IMR-90 (cell line): ENCODE measurements around the gene KIF25. TPM values are rescaled to one million over a fixed set of nuclear protein-coding genes. Genes with fewer than 3 reads are reported as not detected.

Source experiments
- ATAC-seq: fragments of 200-7000 bp; cut with Tn5 transposase; 2 replicates; pipeline ENCODE4 v1.9.1; 2020; ENCODE audit warnings: low read depth, mild to moderate bottlenecking, moderate library complexity
- BruUV-seq: library from RNA; stranded (reverse); fragments of 400-500 nt; replicated peaks from 2 replicates; lab custom pipeline; 2021; lab: Mats Ljungman, UMichigan
- CTCF ChIA-PET: fragments of 300-600 bp; formaldehyde crosslinking; extraction: SDS; loops from one replicate; lab custom pipeline; 2021; ENCODE audit warnings: antibody characterized with exemption; lab: Yijun Ruan, JAX
- POLR2A ChIA-PET: fragments of 300-600 bp; sonication (Branson Sonifier 250); formaldehyde crosslinking; loops from one replicate; lab custom pipeline; 2022; ENCODE audit warnings: antibody characterized with exemption; ENCODE audit not compliant: unreplicated experiment; lab: Charles Lee
- DNase-seq: peaks from one replicate; pipeline ENCODE4 v3.0.0; 2013
- H2AFZ ChIP-seq: replicated peaks from 2 replicates; pipeline ENCODE3; 2013; ENCODE audit warnings: low read length, mild to moderate bottlenecking; ENCODE audit not compliant: poor library complexity
- H2AK5ac ChIP-seq: 2 replicates; pipeline ENCODE4 v1.6.1; 2013; ENCODE audit warnings: low read depth, low read length, inconsistent platforms
- H2AK9ac ChIP-seq: replicated peaks from 2 replicates; pipeline ENCODE3; 2013; ENCODE audit warnings: mild to moderate bottlenecking, low read depth, low read length, moderate library complexity; ENCODE audit not compliant: poor library complexity
- H2BK120ac ChIP-seq: 2 replicates; pipeline ENCODE4 v1.6.1; 2013; ENCODE audit warnings: low read depth, low read length, inconsistent platforms
- H2BK15ac ChIP-seq: 3 replicates; pipeline ENCODE4 v1.6.1; 2013; ENCODE audit warnings: low read depth, low read length, inconsistent platforms
- H2BK20ac ChIP-seq: 2 replicates; pipeline ENCODE4 v1.6.1; 2013; ENCODE audit warnings: low read depth, mild to moderate bottlenecking, inconsistent platforms, low read length, moderate library complexity
- H2BK5ac ChIP-seq: 2 replicates; pipeline ENCODE4 v1.6.1; 2013; ENCODE audit warnings: mild to moderate bottlenecking, low read depth, low read length, inconsistent platforms; ENCODE audit not compliant: poor library complexity, severe bottlenecking
- H3K14ac ChIP-seq: replicated peaks from 2 replicates; pipeline ENCODE4 v1.6.1; 2013; ENCODE audit warnings: low read depth, low read length, inconsistent platforms
- H3K18ac ChIP-seq: 2 replicates; pipeline ENCODE4 v1.6.1; 2013; ENCODE audit warnings: low read depth, low read length, control low read depth
- H3K23ac ChIP-seq: 2 replicates; pipeline ENCODE4 v1.6.1; 2013; ENCODE audit warnings: low read depth, low read length, inconsistent platforms
- H3K27ac ChIP-seq: 2 replicates; pipeline ENCODE4 v1.5.1; 2013; ENCODE audit warnings: mild to moderate bottlenecking, control low read depth, low read length; ENCODE audit not compliant: insufficient read depth
- H3K27me3 ChIP-seq: 2 replicates; pipeline ENCODE4 v1.6.1; 2013; ENCODE audit warnings: low read length; ENCODE audit not compliant: control insufficient read depth, insufficient read depth
- H3K36me3 ChIP-seq: 2 replicates; pipeline ENCODE4 v1.6.1; 2013; ENCODE audit warnings: low read length, mixed read lengths; ENCODE audit not compliant: control insufficient read depth, insufficient read depth
- H3K4ac ChIP-seq: 2 replicates; pipeline ENCODE4 v1.6.1; 2013; ENCODE audit warnings: low read depth, low read length, inconsistent platforms
- H3K4me1 ChIP-seq: 2 replicates; pipeline ENCODE4 v1.6.1; 2013; ENCODE audit warnings: low read length, mixed read lengths; ENCODE audit not compliant: control insufficient read depth, insufficient read depth
- H3K4me2 ChIP-seq: 2 replicates; pipeline ENCODE4 v1.6.1; 2013; ENCODE audit warnings: low read depth, mild to moderate bottlenecking, control low read depth, low read length, moderate library complexity
- H3K4me3 ChIP-seq: 2 replicates; pipeline ENCODE4 v1.5.1; 2013; ENCODE audit warnings: low read depth, mild to moderate bottlenecking, control low read depth, low read length, moderate library complexity; ENCODE audit not compliant: insufficient read depth
- H3K56ac ChIP-seq: 2 replicates; pipeline ENCODE4 v1.6.1; 2013; ENCODE audit warnings: low read length, inconsistent platforms; ENCODE audit not compliant: insufficient read depth; ENCODE audit errors: extremely low read depth
- H3K79me1 ChIP-seq, 2 experiments: 2 replicates each; pipeline ENCODE4 v1.6.1; 2013; ENCODE audit warnings: low read length in 2 of 2, inconsistent platforms in 1 of 2, low read depth in 1 of 2
- H3K9ac ChIP-seq: 2 replicates; pipeline ENCODE4 v1.6.1; 2013; ENCODE audit warnings: low read depth, low read length, control low read depth
- H3K9me1 ChIP-seq: 2 replicates; pipeline ENCODE4 v1.6.1; 2013; ENCODE audit warnings: low read length, inconsistent platforms; ENCODE audit not compliant: insufficient read depth
- H3K9me3 ChIP-seq: 2 replicates; pipeline ENCODE4 v1.6.1; 2013; ENCODE audit warnings: low read length; ENCODE audit not compliant: control insufficient read depth, insufficient read depth
- H4K20me1 ChIP-seq: 2 replicates; pipeline ENCODE4 v1.6.1; 2013; ENCODE audit warnings: low read length, inconsistent platforms; ENCODE audit not compliant: insufficient read depth
- H4K5ac ChIP-seq: 2 replicates; pipeline ENCODE4 v1.6.1; 2013; ENCODE audit warnings: mild to moderate bottlenecking, low read depth, low read length, control low read depth
- H4K8ac ChIP-seq, 2 experiments: 2 replicates each; pipeline ENCODE4 v1.6.1; 2013; ENCODE audit warnings: low read depth in 2 of 2, low read length in 2 of 2, control low read depth in 1 of 2, inconsistent platforms in 1 of 2
- H4K91ac ChIP-seq: 2 replicates; pipeline ENCODE4 v1.6.1; 2013; ENCODE audit warnings: low read depth, low read length, inconsistent platforms; ENCODE audit not compliant: insufficient read depth
- BHLHE40 ChIP-seq: fragments of 150-350 bp; IDR thresholded peaks from 2 replicates; pipeline ENCODE4 v1.6.1; 2016; ENCODE audit warnings: mild to moderate bottlenecking, low read depth, low read length
- FOS ChIP-seq: fragments of 150-350 bp; IDR thresholded peaks from 2 replicates; pipeline ENCODE4 v1.6.1; 2016; ENCODE audit warnings: low read depth, low read length
- MAZ ChIP-seq: IDR thresholded peaks from 2 replicates; pipeline ENCODE4 v1.6.1; 2012; ENCODE audit warnings: low read depth, mild to moderate bottlenecking, low read length, improper control_type of control experiment, moderate library complexity, borderline replicate concordance
- NFE2L2 ChIP-seq: fragments of 150-350 bp; IDR thresholded peaks from 2 replicates; pipeline ENCODE4 v1.6.1; 2016; ENCODE audit warnings: low read depth, mild to moderate bottlenecking, low read length
- POLR2A ChIP-seq: IDR thresholded peaks from 2 replicates; pipeline ENCODE4 v1.6.1; 2012; ENCODE audit warnings: mild to moderate bottlenecking, low read depth, low read length
- RCOR1 ChIP-seq: IDR thresholded peaks from 2 replicates; pipeline ENCODE4 v1.6.1; 2012; ENCODE audit warnings: mild to moderate bottlenecking, low read length, improper control_type of control experiment; ENCODE audit not compliant: insufficient replicate concordance
- SMC3 ChIP-seq: fragments of 150-350 bp; IDR thresholded peaks from 2 replicates; pipeline ENCODE4 v1.6.1; 2016; ENCODE audit warnings: low read depth, mild to moderate bottlenecking, antibody characterized with exemption, low read length, moderate library complexity
- WGBS, 2 experiments: methylation state at CpG; one replicate each; pipeline versions ENCODE4 v1.1.5 to v1.1.7; 2013; ENCODE audit warnings: missing lambda C conversion rate in 2 of 2; ENCODE audit not compliant: insufficient read length in 1 of 2; ENCODE audit errors: extremely low coverage in 2 of 2; 5-methylcytosine and 5-hydroxymethylcytosine counted together
- dilution Hi-C: fragments of 300-500 bp; cut with HindIII; formaldehyde crosslinking; loops from one replicate; pipeline ENCODE4 v1.14.3; 2018; ENCODE audit warnings: low sequenced_read_pairs; ENCODE audit not compliant: unreplicated experiment
- in situ Hi-C: fragments of 300-500 bp; cut with MboI; formaldehyde crosslinking; loops from 3 replicates; pipeline ENCODE4 v1.14.3; 2019; ENCODE audit warnings: low sequenced_read_pairs, inconsistent platforms, mixed read lengths
- intact Hi-C: fragments of 100-400 bp; cut with micrococcal nuclease; formaldehyde crosslinking; loops from 2 replicates; pipeline ENCODE4 v1.10.0; 2022
- polyA plus RNA-seq, 3 experiments: library from polyadenylated mRNA; depleted of rRNA; stranded (reverse); fragments of >200 nt; gene quantifications; 2 replicates each; pipeline ENCODE4 v1.2.3, GENCODE V29; 2012; ENCODE audit warnings: low replicate concordance in 1 of 3
- total RNA-seq: library from RNA; depleted of rRNA; stranded (reverse); fragments of >200 nt; gene quantifications from 2 replicates; pipeline ENCODE4 v1.2.3, GENCODE V29; 2012
- TF ChIP-seq, protein P1 (sequence below): fragments of 150-350 bp; IDR thresholded peaks from 2 replicates; pipeline ENCODE4 v1.6.1; 2017; ENCODE audit warnings: mild to moderate bottlenecking, antibody characterized with exemption, low read length, low read depth
- TF ChIP-seq, protein P2 (sequence below): conservative IDR thresholded peaks from 2 replicates; pipeline ENCODE4 v1.5.1; 2012; ENCODE audit warnings: mild to moderate bottlenecking, low read depth, low read length, improper control_type of control experiment

Gene KIF25
- total and polyA plus RNA-seq, 2 of the 4 experiments (the other 2 are of a cell fraction) = not detected

DNA sequence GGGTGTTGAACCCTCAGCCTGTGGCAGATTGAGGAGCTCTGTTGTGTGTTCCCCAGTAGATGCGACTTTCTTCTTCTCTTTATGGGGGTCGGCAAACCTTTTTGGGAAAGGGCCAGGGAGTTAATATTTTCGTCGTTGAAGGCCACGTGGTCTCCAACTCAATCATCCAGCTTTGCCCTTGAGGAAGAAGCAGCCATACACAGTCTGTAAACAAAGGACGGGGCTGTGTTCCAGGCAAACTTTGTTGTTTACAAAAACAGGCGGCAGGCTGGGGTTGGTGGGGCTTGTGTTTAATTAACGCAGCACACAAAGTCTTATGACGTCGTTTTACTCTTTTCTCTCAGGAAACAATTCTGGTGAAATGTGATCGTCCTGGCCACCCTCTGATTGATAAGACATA, 20.2 kb downstream of the KIF25 start:
- DNase-seq = no peak
- Histone ChIP-seq H4K5ac (no peak overlapping the region), H4K20me1 (no peaks in the 10 kb centered on the region), H4K91ac (no peak overlapping the region), H3K4me3 (no peak overlapping the region), H3K4me2 (no peak overlapping the region), H3K14ac (no peak overlapping the region), H3K27ac (no peak overlapping the region), H4K8ac (no peak overlapping the region), H2AFZ (no peak overlapping the region), H3K18ac (no peak overlapping the region), H3K23ac (no peak overlapping the region), H2BK15ac (no peak overlapping the region), H3K9me1 (no peaks in the 10 kb centered on the region), H3K27me3 (peaks cover 16% of the 10 kb centered on the region), H3K36me3 (no peaks in the 10 kb centered on the region), H3K9me3 (peaks cover 16% of the 10 kb centered on the region), H2BK120ac (no peak overlapping the region), H3K79me1 (no peaks in the 10 kb centered on the region), H2AK5ac (no peak overlapping the region), H3K9ac (no peak overlapping the region), H3K4ac (no peak overlapping the region), H2AK9ac (no peak overlapping the region), H3K4me1 (no peaks in the 10 kb centered on the region), H2BK5ac (no peak overlapping the region), H3K56ac (no peak overlapping the region), H2BK20ac (no peak overlapping the region)
- WGBS, 2 experiments = no CpG with 5 or more reads among the region's 11 CpGs
- ChIA-PET POLR2A (no interaction called here), CTCF (interaction anchor here (0.9 kb wide), 1 partner anchor 15 kb away, joined by 4 read pairs; no protein-coding TSS in a partner anchor)
- BruUV-seq = no TSS peak
- TF ChIP-seq SMC3 = no peak
- no peak for TF ChIP-seq RCOR1
- no peak for TF ChIP-seq MAZ
- no peak for TF ChIP-seq NFE2L2
- TF ChIP-seq, protein P1, sequence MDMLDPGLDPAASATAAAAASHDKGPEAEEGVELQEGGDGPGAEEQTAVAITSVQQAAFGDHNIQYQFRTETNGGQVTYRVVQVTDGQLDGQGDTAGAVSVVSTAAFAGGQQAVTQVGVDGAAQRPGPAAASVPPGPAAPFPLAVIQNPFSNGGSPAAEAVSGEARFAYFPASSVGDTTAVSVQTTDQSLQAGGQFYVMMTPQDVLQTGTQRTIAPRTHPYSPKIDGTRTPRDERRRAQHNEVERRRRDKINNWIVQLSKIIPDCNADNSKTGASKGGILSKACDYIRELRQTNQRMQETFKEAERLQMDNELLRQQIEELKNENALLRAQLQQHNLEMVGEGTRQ = no peak
- no peak for TF ChIP-seq POLR2A
- TF ChIP-seq BHLHE40 = no peak
- TF ChIP-seq, protein P2, sequence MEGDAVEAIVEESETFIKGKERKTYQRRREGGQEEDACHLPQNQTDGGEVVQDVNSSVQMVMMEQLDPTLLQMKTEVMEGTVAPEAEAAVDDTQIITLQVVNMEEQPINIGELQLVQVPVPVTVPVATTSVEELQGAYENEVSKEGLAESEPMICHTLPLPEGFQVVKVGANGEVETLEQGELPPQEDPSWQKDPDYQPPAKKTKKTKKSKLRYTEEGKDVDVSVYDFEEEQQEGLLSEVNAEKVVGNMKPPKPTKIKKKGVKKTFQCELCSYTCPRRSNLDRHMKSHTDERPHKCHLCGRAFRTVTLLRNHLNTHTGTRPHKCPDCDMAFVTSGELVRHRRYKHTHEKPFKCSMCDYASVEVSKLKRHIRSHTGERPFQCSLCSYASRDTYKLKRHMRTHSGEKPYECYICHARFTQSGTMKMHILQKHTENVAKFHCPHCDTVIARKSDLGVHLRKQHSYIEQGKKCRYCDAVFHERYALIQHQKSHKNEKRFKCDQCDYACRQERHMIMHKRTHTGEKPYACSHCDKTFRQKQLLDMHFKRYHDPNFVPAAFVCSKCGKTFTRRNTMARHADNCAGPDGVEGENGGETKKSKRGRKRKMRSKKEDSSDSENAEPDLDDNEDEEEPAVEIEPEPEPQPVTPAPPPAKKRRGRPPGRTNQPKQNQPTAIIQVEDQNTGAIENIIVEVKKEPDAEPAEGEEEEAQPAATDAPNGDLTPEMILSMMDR = no peak
- no peak for TF ChIP-seq FOS
- intact Hi-C loops = no loop called here
- in situ Hi-C loops = no loop called here
- no peak for ATAC-seq
- dilution Hi-C loops = no loop called here
